C4-2B (cell line): ENCODE measurements around the gene LRRC2.

Experiments used
- ZFX ChIP-seq: fragments of 450-650 bp; IDR thresholded peaks from 2 replicates; pipeline ENCODE4 v1.6.1; 2017
- TF ChIP-seq, protein P1 (sequence below): fragments of 450-650 bp; conservative IDR thresholded peaks from 2 replicates; pipeline ENCODE4 v1.5.1; 2017; ENCODE audit warnings: mild to moderate bottlenecking

DNA sequence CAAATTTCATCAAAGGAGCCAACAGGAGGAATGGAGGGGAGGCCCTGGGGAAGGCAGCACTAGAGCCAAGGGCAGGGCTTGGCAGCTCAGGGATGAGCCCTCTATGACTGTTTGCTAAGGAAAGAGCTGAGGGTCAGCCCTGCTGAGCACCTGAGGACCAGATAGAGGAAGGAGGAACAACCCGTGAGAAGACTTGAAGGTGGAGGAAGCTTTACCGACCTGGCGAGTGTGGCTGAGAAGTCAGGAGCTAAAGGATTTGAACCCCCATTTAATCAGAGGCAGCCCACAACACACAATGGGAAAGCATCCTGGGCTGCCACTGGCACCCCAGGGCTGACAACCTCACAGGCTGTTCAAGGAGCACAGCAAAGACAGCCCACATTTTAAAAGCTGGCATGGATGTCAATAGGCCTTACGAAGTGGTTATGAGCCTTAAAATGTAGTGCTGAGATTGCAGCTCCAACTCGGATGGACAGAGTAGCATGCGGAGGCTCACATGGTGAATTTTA lies 20.7 kb upstream of the LRRC2 start:
- TF ChIP-seq, protein P1, sequence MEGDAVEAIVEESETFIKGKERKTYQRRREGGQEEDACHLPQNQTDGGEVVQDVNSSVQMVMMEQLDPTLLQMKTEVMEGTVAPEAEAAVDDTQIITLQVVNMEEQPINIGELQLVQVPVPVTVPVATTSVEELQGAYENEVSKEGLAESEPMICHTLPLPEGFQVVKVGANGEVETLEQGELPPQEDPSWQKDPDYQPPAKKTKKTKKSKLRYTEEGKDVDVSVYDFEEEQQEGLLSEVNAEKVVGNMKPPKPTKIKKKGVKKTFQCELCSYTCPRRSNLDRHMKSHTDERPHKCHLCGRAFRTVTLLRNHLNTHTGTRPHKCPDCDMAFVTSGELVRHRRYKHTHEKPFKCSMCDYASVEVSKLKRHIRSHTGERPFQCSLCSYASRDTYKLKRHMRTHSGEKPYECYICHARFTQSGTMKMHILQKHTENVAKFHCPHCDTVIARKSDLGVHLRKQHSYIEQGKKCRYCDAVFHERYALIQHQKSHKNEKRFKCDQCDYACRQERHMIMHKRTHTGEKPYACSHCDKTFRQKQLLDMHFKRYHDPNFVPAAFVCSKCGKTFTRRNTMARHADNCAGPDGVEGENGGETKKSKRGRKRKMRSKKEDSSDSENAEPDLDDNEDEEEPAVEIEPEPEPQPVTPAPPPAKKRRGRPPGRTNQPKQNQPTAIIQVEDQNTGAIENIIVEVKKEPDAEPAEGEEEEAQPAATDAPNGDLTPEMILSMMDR = no peak
- no peak for TF ChIP-seq ZFX
